Measurements from ENCODE around the gene COL8A1. TPM values are rescaled to one million over a fixed set of nuclear protein-coding genes. Genes with fewer than 3 reads are reported as not detected.

COL8A1 gene
- total RNA-seq, 1 donor from 2014 or later, result 0.09 TPM

DNA sequence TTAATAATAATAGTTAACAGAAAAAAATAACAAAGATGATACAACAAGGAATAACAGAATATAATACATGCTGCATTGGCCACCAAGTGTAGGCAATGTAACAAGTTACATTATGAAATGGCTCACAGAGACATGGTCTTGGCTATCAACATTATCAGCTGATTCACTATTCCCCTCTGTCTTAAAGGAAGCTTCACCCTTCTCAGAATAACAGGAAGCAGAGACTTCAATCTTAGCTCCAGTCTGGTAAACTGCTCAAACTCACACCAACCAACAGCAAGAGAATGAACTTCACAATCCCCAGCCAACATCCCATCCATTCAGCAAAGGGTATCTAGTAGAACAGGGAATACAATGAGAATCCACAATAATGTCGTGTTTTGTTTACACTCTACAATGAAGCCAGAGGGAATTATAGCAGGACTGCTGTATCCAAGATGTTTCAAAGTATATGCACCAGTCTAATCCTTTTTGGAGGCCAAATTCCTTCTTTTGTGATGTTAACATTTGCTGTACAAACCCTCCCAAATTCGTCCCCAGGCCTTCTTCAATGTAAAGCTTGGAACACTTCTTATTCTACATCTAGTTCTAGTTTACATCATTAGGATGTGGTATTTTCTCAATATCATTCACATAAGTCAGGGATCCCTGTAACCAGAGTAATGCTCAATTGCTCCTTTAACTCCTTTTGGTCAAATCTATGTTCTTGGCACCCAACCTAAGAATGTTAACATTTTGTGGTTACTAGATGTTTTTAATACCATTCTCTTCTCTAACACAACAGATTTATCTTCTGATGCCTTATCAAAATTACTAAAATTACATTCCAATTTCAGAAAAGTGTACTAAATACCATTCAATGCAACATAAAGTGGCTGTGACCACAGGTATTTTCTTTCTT is 126.9 kb downstream of the COL8A1 start:
- no peak for DNase-seq
- CTCF ChIA-PET, result interaction anchor here (1.2 kb wide), 1 partner anchor 14 kb away, joined by 4 read pairs; no protein-coding TSS in a partner anchor

GRCh38 chr3:99767291-99767690 is 128.9 kb downstream of the COL8A1 start:
- DNase-seq, result no peak
- Mint-ChIP-seq H3K36me3 (ENCODE audit: low read depth) (no peaks in the 10 kb centered on the region), H3K9me3 (no peaks in the 10 kb centered on the region), H3K27ac (no peak overlapping the region), H3K27me3 (peaks cover 9% of the 10 kb centered on the region), H3K4me3 (no peak overlapping the region), H3K4me1 (no peaks in the 10 kb centered on the region)
- intact Hi-C loops (cut with micrococcal nuclease), result no loop called here
- ChIA-PET CTCF (no interaction called here), POLR2A (no interaction called here)
- no peak for TF ChIP-seq CTCF (IDR thresholded peaks at IDR 0.05)
- no peak for ATAC-seq (ENCODE audit: low read depth)

More for the DNA sequence above, 126.9 kb downstream of the COL8A1 start:
- H3K27ac Mint-ChIP-seq, result no peak overlapping the region
- ATAC-seq (ENCODE audit: low read depth), result no peak
- H3K27me3 Mint-ChIP-seq, result peaks cover 18% of the 10 kb centered on the region
- POLR2A ChIA-PET, result no interaction called here
- H3K4me1 Mint-ChIP-seq, result no peaks in the 10 kb centered on the region
- intact Hi-C loops (cut with micrococcal nuclease), result no loop called here
- no peak overlapping the region for H3K4me3 Mint-ChIP-seq
- H3K36me3 Mint-ChIP-seq (ENCODE audit: low read depth), result no peaks in the 10 kb centered on the region
- no peak for TF ChIP-seq CTCF (IDR thresholded peaks at IDR 0.05)
- no peaks in the 10 kb centered on the region for H3K9me3 Mint-ChIP-seq

- TF ChIP-seq CTCF (IDR thresholded peaks at IDR 0.05), result no peak
- ChIA-PET POLR2A (no interaction called here), CTCF (no interaction called here)
- Mint-ChIP-seq H3K4me3 (no peak overlapping the region), H3K27me3 (peaks cover 5% of the 10 kb centered on the region), H3K9me3 (no peaks in the 10 kb centered on the region), H3K36me3 (ENCODE audit: low read depth) (no peaks in the 10 kb centered on the region), H3K27ac (no peak overlapping the region), H3K4me1 (no peaks in the 10 kb centered on the region)
- DNase-seq (no peak), ATAC-seq (ENCODE audit: low read depth) (no peak)
- intact Hi-C loops (cut with micrococcal nuclease), result no loop called here
Measured at GRCh38 chr3:99768126-99768525, 129.7 kb downstream of the COL8A1 start.

- POLR2A ChIA-PET, result no interaction called here
- TF ChIP-seq CTCF (IDR thresholded peaks at IDR 0.05), result no peak
Measured at GRCh38 chr3:99768808-99769501, 130.6 kb downstream of the COL8A1 start.

GRCh38 chr3:99772171-99772570 is 133.8 kb downstream of the COL8A1 start:
- ChIA-PET CTCF (no interaction called here), POLR2A (no interaction called here)
- no peak overlapping the region for H3K27ac Mint-ChIP-seq
- ATAC-seq (ENCODE audit: low read depth) (no peak), DNase-seq (no peak)
- intact Hi-C loops (cut with micrococcal nuclease), result no loop called here
- H3K4me1 Mint-ChIP-seq, result no peaks in the 10 kb centered on the region
- no peak overlapping the region for H3K4me3 Mint-ChIP-seq
- TF ChIP-seq CTCF (IDR thresholded peaks at IDR 0.05), result no peak
- H3K36me3 Mint-ChIP-seq (ENCODE audit: low read depth), result no peaks in the 10 kb centered on the region
- peaks cover 13% of the 10 kb centered on the region for H3K27me3 Mint-ChIP-seq
- H3K9me3 Mint-ChIP-seq, result no peaks in the 10 kb centered on the region

More at GRCh38 chr3:99768808-99769501, 130.6 kb downstream of the COL8A1 start:
- H3K36me3 Mint-ChIP-seq (ENCODE audit: low read depth), result no peaks in the 10 kb centered on the region
- H3K4me3 Mint-ChIP-seq, result no peak overlapping the region
- no peak for DNase-seq
- intact Hi-C loops (cut with micrococcal nuclease), result no loop called here
- peaks cover 5% of the 10 kb centered on the region for H3K27me3 Mint-ChIP-seq
- ATAC-seq (ENCODE audit: low read depth), result no peak
- no peaks in the 10 kb centered on the region for H3K4me1 Mint-ChIP-seq
- H3K27ac Mint-ChIP-seq, result no peak overlapping the region
- no peaks in the 10 kb centered on the region for H3K9me3 Mint-ChIP-seq
- CTCF ChIA-PET, result no interaction called here

All from activated B cell treated with CpG ODN at 0.5 μM for 24 hours (primary cell).